HG02623 (cell line): ENCODE results near the gene ARL13B.

Experiments used
- ATAC-seq: cut with Tn5 transposase; IDR thresholded peaks from one replicate; pipeline ENCODE4 v1.9.1; 2021; ENCODE audit warnings: moderate library complexity; ENCODE audit not compliant: unreplicated experiment

ARL13B gene

GRCh38 chr3:94099311-94099710, 119.4 kb downstream of the ARL13B start:
- ATAC-seq, result no peak

DNA sequence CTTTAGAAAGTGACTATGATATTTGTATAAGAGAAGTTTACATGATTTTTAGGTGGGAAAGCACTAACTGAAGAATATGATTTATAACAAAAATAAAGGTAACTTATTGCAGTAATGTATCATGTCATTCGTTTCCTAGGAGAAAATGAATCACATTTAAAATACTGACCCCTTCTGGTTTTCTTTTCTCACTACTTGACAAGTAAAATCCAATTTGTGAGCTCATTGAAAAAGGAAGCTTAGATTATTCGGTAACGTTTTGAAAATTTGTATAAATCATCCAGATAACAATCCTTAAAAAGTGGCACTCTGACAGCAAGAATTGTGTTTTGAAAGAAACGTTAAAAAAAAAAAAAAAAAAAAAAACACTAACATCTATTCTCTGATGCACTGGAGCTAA, 121.9 kb downstream of the ARL13B start:
- no peak for ATAC-seq
